Fibroblast of lung (primary cell): ENCODE data around the gene TRIM54. TPM values are rescaled to one million over a fixed set of nuclear protein-coding genes. Genes with fewer than 3 reads are reported as not detected.
"Not testable (repeated sequence)": the region's sequence is repeated elsewhere in the genome, so short reads cannot be mapped to it uniquely, and the experiment has no call there.

ENCODE experiments used
- DNase-seq, 2 donors: peaks; one replicate each; pipeline versions ENCODE4 v3.0.0 to v3.0.0-alpha.2; 2010; ENCODE audit warnings: low read depth in 2 of 2
- H2AFZ ChIP-seq: 2 replicates; pipeline ENCODE4 v1.5.1; 2012; ENCODE audit warnings: low read length, control low read depth, inconsistent platforms
- H3K27ac ChIP-seq: 2 replicates; pipeline ENCODE4 v1.5.1; 2011; ENCODE audit warnings: low read length, control low read depth; ENCODE audit not compliant: insufficient read depth
- H3K27me3 ChIP-seq: 2 replicates; pipeline ENCODE4 v1.5.1; 2011; ENCODE audit warnings: mild to moderate bottlenecking, low read length; ENCODE audit not compliant: control insufficient read depth, insufficient read depth
- H3K36me3 ChIP-seq: 2 replicates; pipeline ENCODE4 v1.5.1; 2011; ENCODE audit warnings: low read length; ENCODE audit not compliant: control insufficient read depth, insufficient read depth
- H3K4me1 ChIP-seq: 2 replicates; pipeline ENCODE4 v1.5.1; 2011; ENCODE audit warnings: low read length; ENCODE audit not compliant: control insufficient read depth, insufficient read depth; ENCODE audit errors: extremely low read depth
- H3K4me2 ChIP-seq: 2 replicates; pipeline ENCODE4 v1.5.1; 2011; ENCODE audit warnings: low read length, control low read depth; ENCODE audit not compliant: insufficient read depth; ENCODE audit errors: extremely low read depth
- H3K4me3 ChIP-seq, 4 experiments: fragments of 200-600 bp in 1 of 4; sonication (generic) in 1 of 4; replicated peaks in 1 of 4; 2 replicates each; pipeline ENCODE4 v1.5.1; 2011 to 2016; ENCODE audit warnings: low read length in 4 of 4, low read depth in 3 of 4, mild to moderate bottlenecking in 3 of 4, control low read depth in 2 of 4, inconsistent platforms in 1 of 4, mixed read lengths in 1 of 4; ENCODE audit not compliant: insufficient read depth in 1 of 4; ENCODE audit errors: control extremely low read depth in 1 of 4
- H3K79me2 ChIP-seq: 2 replicates; pipeline ENCODE4 v1.5.1; 2012; ENCODE audit warnings: mild to moderate bottlenecking, low read length, inconsistent platforms; ENCODE audit not compliant: control insufficient read depth, insufficient read depth
- H3K9ac ChIP-seq: 2 replicates; pipeline ENCODE4 v1.5.1; 2011; ENCODE audit warnings: mild to moderate bottlenecking, low read length, control low read depth; ENCODE audit not compliant: insufficient read depth
- H3K9me3 ChIP-seq: 2 replicates; pipeline ENCODE4 v1.5.1; 2012; ENCODE audit warnings: low read depth, low read length; ENCODE audit not compliant: control insufficient read depth, insufficient read depth
- H4K20me1 ChIP-seq: 2 replicates; pipeline ENCODE4 v1.5.1; 2011; ENCODE audit warnings: low read length; ENCODE audit not compliant: control insufficient read depth, insufficient read depth; ENCODE audit errors: extremely low read depth
- CTCF ChIP-seq, 2 donors: IDR thresholded peaks in 1 of 2; conservative IDR thresholded peaks in 1 of 2; 1 replicate in 1 of 2; 2 replicates in 1 of 2; pipeline ENCODE4 v1.5.1; 2011 to 2012; ENCODE audit warnings: low read length in 2 of 2, control low read depth in 1 of 2, inconsistent platforms in 1 of 2, low read depth in 1 of 2, mild to moderate bottlenecking in 1 of 2
- EZH2 ChIP-seq: IDR thresholded peaks from 2 replicates; pipeline ENCODE4 v1.5.1; 2012; ENCODE audit warnings: low read length, control low read depth, mild to moderate bottlenecking; ENCODE audit errors: missing control alignments
- polyA plus RNA-seq, 2 donors: library from polyadenylated mRNA; depleted of rRNA in 1 of 2; stranded (reverse) in 1 of 2; unstranded in 1 of 2; fragments of >200 nt; gene quantifications; 2 replicates each; pipeline ENCODE4 v1.2.1, GENCODE V29; 2011 to 2012; ENCODE audit warnings: missing spikeins in 1 of 2
- total RNA-seq: library from RNA; depleted of rRNA; stranded (reverse); fragments of >200 nt; gene quantifications from 2 replicates; pipeline ENCODE4 v1.2.1, GENCODE V29; 2014

The TRIM54 gene
- total and polyA plus RNA-seq, 2 donors (not counting 1 experiment from before 2014, with no cell fraction given) = 0.17 TPM; not detected in 1

- TF ChIP-seq EZH2 = no peak
- no peak for TF ChIP-seq CTCF (conservative IDR thresholded peaks at IDR 0.05 in 1 of 2, IDR thresholded peaks at IDR 0.05 in 1 of 2; ENCODE audit: low read depth in 1 of 2, low read length in 2 of 2)
- Histone ChIP-seq H3K36me3 (no peaks in the 10 kb centered on the region), H3K27ac (no peak overlapping the region), H3K4me1 (no peaks in the 10 kb centered on the region), H3K27me3 (peaks cover 24% of the 10 kb centered on the region), H3K79me2 (no peaks in the 10 kb centered on the region), H4K20me1 (no peaks in the 10 kb centered on the region), H3K9me3 (no peaks in the 10 kb centered on the region), H3K9ac (no peak overlapping the region), H3K4me3 (no peak overlapping the region), H2AFZ (no peak overlapping the region), H3K4me2 (no peak overlapping the region)
- no peak for DNase-seq
These were observed 11.6 kb upstream of the TRIM54 start for GRCh38 chr2:27270670-27271069.

GRCh38 chr2:27271631-27272340 is 10.4 kb upstream of the TRIM54 start:
- no peak for TF ChIP-seq EZH2
- no peak for TF ChIP-seq CTCF (conservative IDR thresholded peaks at IDR 0.05 in 1 of 2, IDR thresholded peaks at IDR 0.05 in 1 of 2; ENCODE audit: low read depth in 1 of 2, low read length in 2 of 2)
- no peak for DNase-seq
- Histone ChIP-seq H3K9me3 (no peaks in the 10 kb centered on the region), H3K27me3 (peaks cover 22% of the 10 kb centered on the region), H3K79me2 (no peaks in the 10 kb centered on the region), H3K4me2 (no peak overlapping the region), H2AFZ (no peak overlapping the region), H3K9ac (no peak overlapping the region), H3K36me3 (no peaks in the 10 kb centered on the region), H4K20me1 (no peaks in the 10 kb centered on the region), H3K4me3 (no peak overlapping the region), H3K27ac (no peak overlapping the region), H3K4me1 (no peaks in the 10 kb centered on the region)

GRCh38 chr2:27272537-27273522 is 9.4 kb upstream of the TRIM54 start:
- not testable (repeated sequence) for DNase-seq, H3K79me2 ChIP-seq, H3K4me2 ChIP-seq, H3K9ac ChIP-seq, H3K4me1 ChIP-seq, H3K9me3 ChIP-seq, H4K20me1 ChIP-seq, H3K4me3 ChIP-seq, H2AFZ ChIP-seq, H3K36me3 ChIP-seq, H3K27ac ChIP-seq
- H3K27me3 ChIP-seq = peaks cover 20% of the 10 kb centered on the region
